AML-193 (cell line): ENCODE results near the gene ITGB5.

Experiments
- DNase-seq, 2 experiments: peaks; one replicate each; lab custom pipeline; 2025; lab: John Stamatoyannopoulos, UW

Gene ITGB5

GRCh38 chr3:124887177-124887931 is at the start of gene ITGB5:
Gene ITGB5 (minus strand): TSS chr3:124887365. CDS start chr3:124887000, 365 bp downstream.
- DNase-seq: no peak

DNA sequence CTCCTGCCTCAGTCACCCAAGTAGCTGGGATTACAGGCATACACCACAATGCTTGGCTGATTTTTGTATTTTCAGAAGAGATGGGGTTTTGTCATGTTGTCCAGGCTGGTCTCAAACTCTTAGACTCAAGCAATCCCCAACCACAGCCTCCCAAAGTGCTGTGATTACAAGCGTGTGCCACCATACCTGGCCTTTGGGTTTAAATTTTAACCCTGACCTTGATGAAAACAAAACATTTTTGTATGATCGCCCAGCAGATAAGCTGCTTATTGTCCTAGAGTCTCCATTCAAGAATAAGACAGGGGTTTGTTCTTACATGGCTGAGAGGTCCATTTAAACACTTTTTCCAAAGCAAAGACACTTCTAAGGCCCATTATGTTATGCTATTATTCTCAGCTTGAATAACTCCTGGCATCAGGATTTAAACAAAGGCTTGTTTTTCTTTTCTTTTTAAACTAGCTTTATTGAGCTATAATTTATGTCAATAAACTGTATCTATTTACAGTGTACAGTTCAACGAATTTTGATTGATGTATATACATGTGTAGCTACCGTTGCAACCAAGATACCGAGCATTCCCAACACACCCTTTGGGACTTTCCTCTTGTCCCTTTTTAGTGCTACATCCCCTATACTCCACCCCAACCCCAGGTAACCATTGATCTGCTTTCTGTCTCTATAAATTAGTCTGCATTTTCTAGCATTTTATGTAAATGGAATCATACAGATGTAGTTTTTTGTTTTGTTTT is 48.8 kb upstream of the ITGB5 start:
- no peak for DNase-seq

DNA sequence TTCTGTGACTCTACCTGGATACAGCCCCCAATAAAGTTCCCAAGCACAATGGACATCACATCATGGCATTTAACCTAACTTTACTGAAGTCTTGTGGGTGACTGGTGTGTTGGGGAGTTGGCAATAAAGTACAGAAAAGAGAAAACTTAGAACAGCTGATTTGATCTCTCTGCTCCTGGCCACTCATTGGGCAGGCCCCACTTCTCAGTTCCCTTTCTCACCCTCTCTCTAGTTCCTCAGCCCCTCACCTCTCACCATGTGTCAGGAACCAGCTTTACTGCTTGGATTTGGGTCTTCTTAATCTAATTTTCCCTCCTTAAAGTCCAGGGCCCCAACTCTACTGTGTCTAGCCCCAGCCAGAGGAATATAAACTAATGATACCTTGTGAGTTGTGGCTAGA is 48.1 kb upstream of the ITGB5 start:
- no peak for DNase-seq

DNA sequence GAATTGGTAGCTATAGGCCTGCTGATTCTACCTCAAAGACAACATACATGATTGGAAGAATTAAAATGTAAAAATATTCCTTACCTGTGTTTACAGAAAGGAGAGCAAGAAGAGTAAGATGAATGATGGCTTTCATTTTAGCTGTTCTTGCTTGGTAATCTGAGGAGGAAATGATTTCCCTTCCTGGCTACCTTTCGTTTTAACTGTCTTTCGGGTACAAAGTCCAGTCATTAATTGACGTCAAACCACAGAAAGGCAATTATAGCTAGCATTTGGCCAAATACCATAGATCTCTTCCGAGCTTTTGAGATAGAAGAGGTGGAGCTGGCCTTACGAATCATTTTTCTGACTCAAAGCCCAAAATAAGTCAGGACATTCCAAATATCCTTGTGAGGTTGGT is 47.4 kb upstream of the ITGB5 start, which contains the start of gene MUC13:
MUC13 (minus strand) TSS at position 175 of the 400 bp plus-strand sequence; CDS start at position 136, 39 bp downstream.
- DNase-seq: no peak

DNA sequence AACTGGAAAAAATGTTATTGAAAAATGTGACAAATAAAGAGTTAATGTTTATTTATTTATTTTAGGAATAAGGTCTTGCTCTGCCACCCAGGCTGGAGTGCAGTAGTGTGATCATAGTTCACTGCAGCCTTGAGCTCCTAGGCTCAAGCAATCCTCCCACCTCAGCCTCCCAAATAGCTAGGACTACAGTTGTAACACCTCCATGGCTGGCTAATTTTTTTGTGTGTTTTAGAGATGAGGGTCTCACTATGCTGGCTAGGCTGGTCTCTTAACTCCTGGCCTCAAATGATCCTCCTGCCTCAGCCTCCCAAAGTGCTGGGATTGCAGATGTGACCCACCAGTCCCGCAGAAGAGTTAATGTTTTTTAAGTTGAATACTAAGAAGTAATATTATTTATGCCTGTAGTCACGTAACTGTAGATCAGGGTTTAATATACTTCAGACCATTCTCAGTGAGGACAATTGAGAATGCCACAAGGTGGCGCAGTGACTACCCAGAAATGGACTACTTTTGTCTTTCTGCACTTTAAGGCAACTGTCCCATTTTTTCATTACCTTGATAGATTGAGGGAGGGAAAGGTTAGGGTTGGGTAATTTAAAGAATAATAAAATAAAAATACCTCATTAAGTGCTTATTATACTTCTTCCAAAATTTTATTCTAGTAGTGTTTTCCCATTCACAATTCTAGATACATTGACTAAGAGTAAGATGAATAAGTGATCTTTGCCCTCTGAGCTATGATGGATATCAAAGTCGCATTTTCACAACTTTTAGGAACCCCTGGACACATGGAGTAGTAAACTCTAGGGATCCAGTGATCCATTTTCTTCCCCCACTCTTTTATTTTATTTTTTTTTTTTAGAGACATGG is 41.4 kb upstream of the ITGB5 start:
- DNase-seq: peak; percentile 58 to 59

- DNase-seq: no peak
These were observed 40.4 kb upstream of the ITGB5 start for GRCh38 chr3:124927574-124928045.

- no peak for DNase-seq
These were observed 39.4 kb upstream of the ITGB5 start for GRCh38 chr3:124926426-124927101.

GRCh38 chr3:124924741-124925140 is 37.6 kb upstream of the ITGB5 start:
- DNase-seq: no peak

DNA sequence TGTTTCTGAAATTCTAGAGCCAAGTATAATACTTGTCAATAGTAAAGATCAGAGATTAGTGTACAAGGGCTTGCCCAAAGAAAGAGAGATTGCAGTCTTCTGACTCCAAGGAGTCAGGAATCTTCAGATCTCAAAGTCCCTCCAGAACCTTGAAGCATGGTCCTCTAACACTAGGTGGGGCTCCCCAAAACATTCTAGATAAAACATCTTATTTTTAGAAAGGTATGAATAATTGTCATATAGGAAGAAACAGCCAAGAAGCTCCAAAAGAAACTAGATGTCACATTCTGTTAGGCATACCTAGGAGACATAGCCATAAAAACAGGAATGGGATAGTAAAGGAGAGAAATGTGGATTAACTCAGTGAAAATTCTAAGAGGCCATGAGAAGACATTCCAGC is 36.7 kb upstream of the ITGB5 start:
- DNase-seq: no peak

GRCh38 chr3:124920718-124921117 is 33.6 kb upstream of the ITGB5 start:
- DNase-seq: no peak

DNA sequence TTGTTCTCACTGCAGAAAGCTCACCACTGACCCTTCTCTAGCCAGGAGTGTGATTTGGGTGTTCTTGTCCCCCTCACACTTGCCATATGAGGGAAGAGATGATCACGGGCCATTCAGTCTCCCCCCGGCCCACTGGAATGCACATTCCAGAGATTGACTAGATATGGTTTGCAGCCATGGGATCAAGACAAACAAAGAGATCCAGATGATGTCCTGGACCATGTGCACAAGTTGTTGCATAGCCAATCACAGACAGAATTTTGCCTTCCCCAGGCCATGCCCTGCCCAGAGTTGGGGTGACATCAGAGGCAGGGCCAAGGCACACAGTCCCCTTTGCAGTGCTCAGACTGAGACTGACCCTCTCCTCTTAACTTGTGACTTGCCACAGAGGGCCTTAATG is 32.6 kb upstream of the ITGB5 start:
- DNase-seq: no peak

DNA sequence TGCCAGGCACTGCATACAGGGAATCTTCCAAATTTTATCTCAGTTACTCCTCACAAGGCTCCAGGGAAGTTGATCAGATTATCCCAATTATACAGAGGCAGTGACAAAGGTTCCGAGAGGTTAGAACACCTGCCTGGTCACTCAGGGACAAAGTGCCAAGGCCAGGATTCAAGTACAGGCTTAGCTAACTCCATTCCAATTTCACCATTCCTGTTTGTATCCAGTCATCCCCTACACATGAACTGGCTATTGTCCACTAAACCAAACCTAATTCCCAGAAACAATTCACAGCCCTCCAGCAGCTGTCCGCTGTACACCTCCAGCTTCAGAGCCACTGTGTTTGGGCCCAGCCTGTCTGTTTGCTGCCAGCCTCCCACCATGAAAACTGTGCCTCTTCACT is 31.4 kb upstream of the ITGB5 start:
- DNase-seq: no peak

DNA sequence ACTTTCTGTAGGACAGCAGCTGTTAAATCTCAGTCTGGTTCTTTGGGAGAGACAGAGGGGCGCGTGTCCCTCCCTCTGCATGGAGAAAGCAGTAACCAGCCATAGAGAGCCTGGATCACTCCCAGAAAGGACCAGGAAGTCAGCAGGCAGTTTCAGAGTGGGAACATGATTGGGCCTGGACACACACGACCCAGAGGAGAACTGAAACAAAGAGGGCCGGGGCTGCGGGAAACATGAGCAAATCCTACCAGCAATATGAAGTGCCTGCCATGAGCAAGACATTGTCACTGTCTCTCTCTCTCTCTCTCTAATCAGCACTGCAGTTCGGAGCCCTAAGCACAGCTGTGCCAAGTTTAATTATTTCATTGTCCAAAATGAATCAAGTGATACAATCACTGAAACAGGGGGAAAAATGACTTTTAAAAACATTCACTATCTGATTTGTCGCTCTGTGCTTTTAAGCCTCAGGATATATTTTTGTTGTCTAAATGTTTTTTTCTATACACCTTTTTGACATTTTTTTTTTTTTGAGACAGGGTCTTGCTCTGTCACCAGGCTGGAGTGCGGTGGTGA is 29.8 kb upstream of the ITGB5 start:
- DNase-seq: no peak

GRCh38 chr3:124915254-124915653 is 28.1 kb upstream of the ITGB5 start:
- DNase-seq: no peak

GRCh38 chr3:124907957-124908356 is 20.8 kb upstream of the ITGB5 start:
- DNase-seq: no peak

GRCh38 chr3:124904835-124905492 is 17.8 kb upstream of the ITGB5 start:
- DNase-seq: no peak

DNA sequence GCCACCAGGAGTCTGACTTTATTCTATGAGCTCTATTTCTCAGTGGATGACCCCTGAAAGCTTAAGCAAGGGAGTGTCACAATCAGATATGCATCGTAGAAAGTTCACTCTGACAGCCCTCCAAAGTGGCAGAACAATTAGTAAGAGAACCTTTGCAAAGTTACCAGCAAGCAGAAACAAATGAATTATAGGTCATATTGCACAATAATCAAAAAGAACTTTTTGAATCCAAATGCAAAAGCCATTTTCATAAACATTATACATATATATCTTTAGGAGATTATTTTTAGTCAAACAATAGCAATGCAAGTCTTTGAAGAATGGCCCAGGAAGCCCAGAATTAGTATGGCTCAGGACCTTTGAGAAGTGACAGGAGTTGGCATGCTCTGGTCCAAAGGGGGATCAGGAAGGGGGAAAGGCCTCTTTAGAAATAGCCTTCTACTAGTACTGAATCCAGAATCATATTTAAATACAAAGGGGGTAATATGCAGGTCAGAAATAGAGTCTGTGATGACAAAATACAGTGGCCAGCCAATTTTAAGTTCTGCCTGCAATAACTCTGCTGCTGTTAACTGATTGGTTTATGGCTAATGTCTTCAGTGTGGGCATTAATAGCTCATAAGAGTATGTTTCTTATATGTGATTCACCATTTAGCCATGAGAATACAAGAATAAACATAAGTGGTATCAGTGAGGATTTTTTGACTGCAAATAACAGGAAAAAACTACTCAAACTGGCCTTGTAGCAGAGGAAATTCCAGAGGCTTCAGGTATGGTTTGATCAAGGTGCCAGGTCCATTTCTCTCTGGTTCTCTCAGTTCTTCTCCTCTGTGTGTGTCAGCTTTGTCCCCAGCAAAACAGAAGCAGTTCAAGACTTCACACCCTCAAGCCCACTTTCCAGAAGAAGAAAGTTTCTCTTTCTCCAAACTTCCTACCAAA is 17.0 kb upstream of the ITGB5 start:
- no peak for DNase-seq

DNA sequence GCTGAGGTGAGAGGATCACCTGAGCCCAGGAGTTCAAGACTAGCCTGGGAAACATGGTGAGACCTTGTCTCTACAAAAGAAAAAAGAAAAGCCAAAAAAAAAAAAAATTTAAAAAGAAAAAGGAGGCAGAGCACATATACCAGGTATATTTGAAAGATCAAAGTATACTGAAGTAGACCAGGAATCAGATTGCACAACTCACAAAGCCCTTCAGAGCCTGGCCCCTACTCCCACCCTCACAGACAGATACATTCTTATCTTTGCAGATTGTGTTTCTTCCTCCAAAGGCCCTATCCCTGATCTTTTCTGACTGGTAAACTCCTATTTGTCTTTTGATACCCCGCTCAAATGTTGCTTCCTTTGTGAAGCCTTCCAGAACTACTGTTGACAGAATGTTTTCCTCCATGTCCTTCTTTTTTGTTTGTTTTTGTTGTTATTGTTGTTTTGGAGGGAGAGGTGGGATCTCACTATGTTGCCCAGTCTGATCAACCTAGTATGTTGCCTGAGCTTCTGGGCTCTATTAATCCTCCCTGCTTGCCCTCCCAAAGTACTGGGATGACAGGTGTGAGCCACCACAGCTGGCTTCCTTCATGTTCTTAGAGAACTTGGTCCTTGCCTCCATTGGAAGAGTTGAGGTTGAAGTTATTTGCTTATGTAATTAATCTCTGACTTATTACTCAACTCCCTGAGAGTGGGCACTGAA is 9.8 kb upstream of the ITGB5 start:
- DNase-seq: no peak

DNA sequence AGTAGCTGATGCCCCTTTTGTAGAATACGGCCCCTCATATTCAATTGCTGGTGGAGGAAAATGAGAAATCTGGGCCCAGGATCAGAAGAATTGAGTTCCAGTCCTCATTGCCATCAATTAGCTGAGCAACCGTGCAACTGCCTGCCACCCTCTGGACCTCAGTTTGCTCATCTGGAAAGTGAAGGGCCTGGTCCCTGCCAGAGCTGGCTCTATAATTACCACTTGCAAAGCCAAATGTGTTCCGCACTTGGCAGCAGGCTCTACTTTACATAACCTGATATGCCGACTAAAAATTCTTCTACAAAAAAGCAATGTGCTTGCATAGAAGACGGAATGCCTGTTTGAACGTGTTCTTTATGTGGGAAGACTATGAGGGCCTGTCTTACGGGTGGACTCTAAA is 8.6 kb upstream of the ITGB5 start:
- no peak for DNase-seq
